ENCODE data around the gene EYS. TPM values are rescaled to one million over a fixed set of nuclear protein-coding genes. Genes with fewer than 3 reads are reported as not detected.

EYS gene
- total and polyA plus RNA-seq, 5 donors from 2014 or later, result 0.03 to 0.09 (median 0.05) TPM; not detected in 1

DNA sequence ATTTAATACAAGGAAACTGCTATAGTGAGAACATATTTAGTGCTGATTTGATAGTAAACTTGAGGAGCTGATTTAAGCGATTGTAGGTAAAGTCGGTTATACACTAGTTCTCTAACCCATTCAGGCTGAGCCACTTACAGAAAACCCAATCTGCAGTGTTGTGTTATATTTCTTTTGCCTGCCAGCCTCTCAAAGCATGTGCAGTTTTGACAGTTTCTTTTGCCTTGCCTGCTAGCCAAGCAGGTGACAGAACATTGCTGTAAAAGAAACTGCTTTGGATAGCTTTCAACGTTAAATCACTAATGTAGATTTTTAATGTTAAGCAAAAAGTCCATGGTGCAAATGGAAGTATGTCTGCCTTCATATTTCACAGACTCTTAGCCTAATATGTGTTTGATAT, 982.9 kb downstream of the EYS start:
- Histone ChIP-seq H3K36me3 (ENCODE audit: control insufficient read depth, insufficient read depth, low read length) (no peaks in the 10 kb centered on the region), H3K9me3 (ENCODE audit: control insufficient read depth in 2 of 2, low read length in 2 of 2) (no peaks in the 10 kb centered on the region), H3K4me3 (ENCODE audit: low read depth, low read length) (no peak overlapping the region), H3K4me1 (ENCODE audit: control insufficient read depth, insufficient read depth, low read length, poor library complexity, severe bottlenecking) (no peaks in the 10 kb centered on the region), H3K27me3 (ENCODE audit: control insufficient read depth, insufficient read depth, low read length) (no peaks in the 10 kb centered on the region), H3K27ac (ENCODE audit: insufficient read depth, low read length, poor library complexity, severe bottlenecking) (no peak overlapping the region)
- H3K4me1 Mint-ChIP-seq, result no peaks in the 10 kb centered on the region
- ATAC-seq (ENCODE audit: low read depth in 2 of 2), result no peak
- no peak for DNase-seq
- no peaks in the 10 kb centered on the region for H3K27me3 Mint-ChIP-seq
- H3K9me3 Mint-ChIP-seq, result peaks cover 2 to 14% (median 6%) of the 10 kb centered on the region in 7 donors
- H3K36me3 Mint-ChIP-seq, result no peaks in the 10 kb centered on the region
- H3K27ac Mint-ChIP-seq, result no peak overlapping the region
- no peak overlapping the region for H3K4me3 Mint-ChIP-seq

GRCh38 chr6:64723327-64724058, 983.5 kb downstream of the EYS start:
- Histone ChIP-seq H3K4me1 (ENCODE audit: control insufficient read depth, insufficient read depth, low read length, poor library complexity, severe bottlenecking) (no peaks in the 10 kb centered on the region), H3K27ac (ENCODE audit: insufficient read depth, low read length, poor library complexity, severe bottlenecking) (no peak overlapping the region), H3K4me3 (ENCODE audit: low read depth, low read length) (no peak overlapping the region), H3K9me3 (ENCODE audit: control insufficient read depth in 2 of 2, low read length in 2 of 2) (no peaks in the 10 kb centered on the region), H3K36me3 (ENCODE audit: control insufficient read depth, insufficient read depth, low read length) (no peaks in the 10 kb centered on the region), H3K27me3 (ENCODE audit: control insufficient read depth, insufficient read depth, low read length) (no peaks in the 10 kb centered on the region)
- no peak for ATAC-seq (ENCODE audit: low read depth in 2 of 2)
- Mint-ChIP-seq H3K36me3 (no peaks in the 10 kb centered on the region), H3K27ac (no peak overlapping the region), H3K27me3 (no peaks in the 10 kb centered on the region), H3K4me1 (no peaks in the 10 kb centered on the region), H3K4me3 (no peak overlapping the region), H3K9me3 (peaks cover 2 to 14% (median 6%) of the 10 kb centered on the region in 7 donors)
- no peak for DNase-seq

DNA sequence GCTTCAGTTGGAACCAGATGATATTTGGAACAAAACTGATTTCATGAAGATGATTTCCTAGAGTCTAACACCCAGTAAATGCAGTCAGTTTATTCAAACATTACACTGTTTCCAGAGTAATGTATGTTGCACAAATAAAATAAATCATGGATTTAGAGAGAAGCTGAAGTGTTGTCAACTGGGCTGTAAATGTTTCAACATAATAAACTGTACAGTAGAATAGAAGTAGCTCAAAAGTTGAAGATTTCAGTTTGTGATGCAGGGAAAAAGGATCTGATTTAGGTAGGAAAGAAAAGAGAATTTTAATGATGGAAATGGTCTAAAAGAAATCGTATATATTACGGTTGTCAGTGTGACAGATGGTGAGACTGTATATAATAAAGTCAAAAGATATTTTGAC, 985.2 kb downstream of the EYS start:
- Mint-ChIP-seq H3K9me3 (peaks cover 2 to 17% (median 6%) of the 10 kb centered on the region in 7 donors), H3K4me3 (no peak overlapping the region), H3K27ac (no peak overlapping the region), H3K36me3 (no peaks in the 10 kb centered on the region), H3K4me1 (no peaks in the 10 kb centered on the region), H3K27me3 (no peaks in the 10 kb centered on the region)
- ATAC-seq (ENCODE audit: low read depth in 2 of 2) (no peak), DNase-seq (no peak)
- Histone ChIP-seq H3K4me3 (ENCODE audit: low read depth, low read length) (no peak overlapping the region), H3K4me1 (ENCODE audit: control insufficient read depth, insufficient read depth, low read length, poor library complexity, severe bottlenecking) (no peaks in the 10 kb centered on the region), H3K9me3 (ENCODE audit: control insufficient read depth in 2 of 2, low read length in 2 of 2) (peaks cover 0 to 4% of the 10 kb centered on the region in 2 experiments), H3K36me3 (ENCODE audit: control insufficient read depth, insufficient read depth, low read length) (no peaks in the 10 kb centered on the region), H3K27me3 (ENCODE audit: control insufficient read depth, insufficient read depth, low read length) (no peaks in the 10 kb centered on the region), H3K27ac (ENCODE audit: insufficient read depth, low read length, poor library complexity, severe bottlenecking) (no peak overlapping the region)

GRCh38 chr6:64717281-64717680, 989.7 kb downstream of the EYS start:
- peaks cover 0 to 28% (median 6%) of the 10 kb centered on the region in 7 donors for H3K9me3 Mint-ChIP-seq
- H3K4me1 ChIP-seq (ENCODE audit: control insufficient read depth, insufficient read depth, low read length, poor library complexity, severe bottlenecking), result no peaks in the 10 kb centered on the region
- no peak overlapping the region for H3K27ac Mint-ChIP-seq
- H3K4me3 Mint-ChIP-seq, result no peak overlapping the region
- no peaks in the 10 kb centered on the region for H3K27me3 ChIP-seq (ENCODE audit: control insufficient read depth, insufficient read depth, low read length)
- H3K36me3 Mint-ChIP-seq, result no peaks in the 10 kb centered on the region
- H3K36me3 ChIP-seq (ENCODE audit: control insufficient read depth, insufficient read depth, low read length), result no peaks in the 10 kb centered on the region
- no peaks in the 10 kb centered on the region for H3K4me1 Mint-ChIP-seq
- H3K27me3 Mint-ChIP-seq, result no peaks in the 10 kb centered on the region
- DNase-seq (no peak), ATAC-seq (ENCODE audit: low read depth in 2 of 2) (no peak)
- H3K9me3 ChIP-seq (ENCODE audit: control insufficient read depth in 2 of 2, low read length in 2 of 2), result peaks cover 4 to 7% of the 10 kb centered on the region in 2 experiments
- no peak overlapping the region for H3K27ac ChIP-seq (ENCODE audit: insufficient read depth, low read length, poor library complexity, severe bottlenecking)
- no peak overlapping the region for H3K4me3 ChIP-seq (ENCODE audit: low read depth, low read length)

GRCh38 chr6:64715624-64716023, 991.4 kb downstream of the EYS start:
- H3K4me3 ChIP-seq (ENCODE audit: low read depth, low read length), result no peak overlapping the region
- no peaks in the 10 kb centered on the region for H3K27me3 Mint-ChIP-seq
- no peaks in the 10 kb centered on the region for H3K4me1 ChIP-seq (ENCODE audit: control insufficient read depth, insufficient read depth, low read length, poor library complexity, severe bottlenecking)
- no peaks in the 10 kb centered on the region for H3K4me1 Mint-ChIP-seq
- H3K27ac Mint-ChIP-seq, result no peak overlapping the region
- H3K4me3 Mint-ChIP-seq, result no peak overlapping the region
- H3K36me3 Mint-ChIP-seq, result no peaks in the 10 kb centered on the region
- peaks cover 4 to 7% of the 10 kb centered on the region in 2 experiments for H3K9me3 ChIP-seq (ENCODE audit: control insufficient read depth in 2 of 2, low read length in 2 of 2)
- H3K9me3 Mint-ChIP-seq, result peaks cover 0 to 24% (median 9%) of the 10 kb centered on the region in 7 donors
- H3K36me3 ChIP-seq (ENCODE audit: control insufficient read depth, insufficient read depth, low read length), result no peaks in the 10 kb centered on the region
- H3K27me3 ChIP-seq (ENCODE audit: control insufficient read depth, insufficient read depth, low read length), result no peaks in the 10 kb centered on the region
- H3K27ac ChIP-seq (ENCODE audit: insufficient read depth, low read length, poor library complexity, severe bottlenecking), result no peak overlapping the region
- ATAC-seq (ENCODE audit: low read depth in 2 of 2) (no peak), DNase-seq (no peak)

DNA sequence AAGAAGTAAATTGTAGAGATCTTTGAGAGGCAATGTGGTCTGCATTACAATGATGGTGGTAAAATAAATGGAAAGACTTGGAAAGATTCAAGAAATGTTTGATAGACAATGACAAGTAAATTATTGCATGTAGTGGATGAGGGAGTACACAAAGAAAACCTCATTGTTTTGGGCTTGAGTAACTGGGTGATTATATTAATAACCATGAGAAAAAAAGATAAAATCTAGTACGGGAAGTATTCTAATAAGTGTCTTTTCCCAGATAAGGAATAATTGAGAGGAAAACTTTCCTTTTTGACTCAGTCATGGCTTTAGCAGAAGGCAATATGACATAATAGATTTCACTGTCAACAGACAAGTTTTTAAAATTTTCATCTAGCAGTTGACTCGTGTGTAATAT, 993.0 kb downstream of the EYS start:
- no peak overlapping the region for H3K27ac ChIP-seq (ENCODE audit: insufficient read depth, low read length, poor library complexity, severe bottlenecking)
- Mint-ChIP-seq H3K27ac (no peak overlapping the region), H3K4me1 (no peaks in the 10 kb centered on the region), H3K36me3 (no peaks in the 10 kb centered on the region), H3K27me3 (no peaks in the 10 kb centered on the region), H3K9me3 (peaks cover 0 to 17% (median 6%) of the 10 kb centered on the region in 7 donors), H3K4me3 (no peak overlapping the region)
- H3K4me3 ChIP-seq (ENCODE audit: low read depth, low read length), result no peak overlapping the region
- DNase-seq (no peak), ATAC-seq (ENCODE audit: low read depth in 2 of 2) (no peak)
- H3K4me1 ChIP-seq (ENCODE audit: control insufficient read depth, insufficient read depth, low read length, poor library complexity, severe bottlenecking), result no peaks in the 10 kb centered on the region
- no peaks in the 10 kb centered on the region for H3K27me3 ChIP-seq (ENCODE audit: control insufficient read depth, insufficient read depth, low read length)
- no peaks in the 10 kb centered on the region for H3K36me3 ChIP-seq (ENCODE audit: control insufficient read depth, insufficient read depth, low read length)
- peaks cover 4 to 7% of the 10 kb centered on the region in 2 experiments for H3K9me3 ChIP-seq (ENCODE audit: control insufficient read depth in 2 of 2, low read length in 2 of 2)

GRCh38 chr6:64713175-64713574, 993.9 kb downstream of the EYS start:
- no peak overlapping the region for H3K4me3 ChIP-seq (ENCODE audit: low read depth, low read length)
- H3K27ac Mint-ChIP-seq, result no peak overlapping the region
- ATAC-seq (ENCODE audit: low read depth in 2 of 2) (no peak), DNase-seq (no peak)
- no peaks in the 10 kb centered on the region for H3K4me1 ChIP-seq (ENCODE audit: control insufficient read depth, insufficient read depth, low read length, poor library complexity, severe bottlenecking)
- no peaks in the 10 kb centered on the region for H3K36me3 ChIP-seq (ENCODE audit: control insufficient read depth, insufficient read depth, low read length)
- peaks cover 2 to 21% (median 6%) of the 10 kb centered on the region in 7 donors for H3K9me3 Mint-ChIP-seq
- H3K4me3 Mint-ChIP-seq, result no peak overlapping the region
- H3K9me3 ChIP-seq (ENCODE audit: control insufficient read depth in 2 of 2, low read length in 2 of 2), result peaks cover 4 to 7% of the 10 kb centered on the region in 2 experiments
- H3K27ac ChIP-seq (ENCODE audit: insufficient read depth, low read length, poor library complexity, severe bottlenecking), result no peak overlapping the region
- no peaks in the 10 kb centered on the region for H3K27me3 ChIP-seq (ENCODE audit: control insufficient read depth, insufficient read depth, low read length)
- no peaks in the 10 kb centered on the region for H3K27me3 Mint-ChIP-seq
- H3K36me3 Mint-ChIP-seq, result no peaks in the 10 kb centered on the region
- no peaks in the 10 kb centered on the region for H3K4me1 Mint-ChIP-seq

- peaks cover 4 to 7% of the 10 kb centered on the region in 2 experiments for H3K9me3 ChIP-seq (ENCODE audit: control insufficient read depth in 2 of 2, low read length in 2 of 2)
- no peaks in the 10 kb centered on the region for H3K4me1 ChIP-seq (ENCODE audit: control insufficient read depth, insufficient read depth, low read length, poor library complexity, severe bottlenecking)
- Mint-ChIP-seq H3K9me3 (peaks cover 0 to 21% (median 6%) of the 10 kb centered on the region in 7 donors), H3K27me3 (no peaks in the 10 kb centered on the region), H3K36me3 (no peaks in the 10 kb centered on the region), H3K4me3 (no peak overlapping the region), H3K4me1 (no peaks in the 10 kb centered on the region), H3K27ac (no peak overlapping the region)
- no peak for ATAC-seq (ENCODE audit: low read depth in 2 of 2)
- no peaks in the 10 kb centered on the region for H3K27me3 ChIP-seq (ENCODE audit: control insufficient read depth, insufficient read depth, low read length)
- no peak overlapping the region for H3K4me3 ChIP-seq (ENCODE audit: low read depth, low read length)
- H3K36me3 ChIP-seq (ENCODE audit: control insufficient read depth, insufficient read depth, low read length), result no peaks in the 10 kb centered on the region
- no peak overlapping the region for H3K27ac ChIP-seq (ENCODE audit: insufficient read depth, low read length, poor library complexity, severe bottlenecking)
- DNase-seq, result no peak
These were observed 994.4 kb downstream of the EYS start for GRCh38 chr6:64712606-64713005.
